Measurements from ENCODE around the gene IFT27.

The IFT27 gene

GRCh38 chr22:36797374-36797773, 21.5 kb upstream of the IFT27 start:
- no peak for DNase-seq (ENCODE audit: low read depth, low spot score)

GRCh38 chr22:36796552-36797175, 20.7 kb upstream of the IFT27 start:
- no peak for DNase-seq (ENCODE audit: low read depth, low spot score)

GRCh38 chr22:36795633-36796032, 19.7 kb upstream of the IFT27 start:
- no peak for DNase-seq (ENCODE audit: low read depth, low spot score)

GRCh38 chr22:36790648-36791047, 14.7 kb upstream of the IFT27 start:
- no peak for DNase-seq (ENCODE audit: low read depth, low spot score)

- DNase-seq (ENCODE audit: low read depth, low spot score), result no peak
Measured at GRCh38 chr22:36787204-36787988, 11.5 kb upstream of the IFT27 start.

GRCh38 chr22:36783743-36784142, 7.8 kb upstream of the IFT27 start:
- DNase-seq (ENCODE audit: low read depth, low spot score), result no peak

- DNase-seq (ENCODE audit: low read depth, low spot score), result peak; percentile 9
Measured at GRCh38 chr22:36781656-36782627, 6.0 kb upstream of the IFT27 start.

GRCh38 chr22:36778020-36778419, 2.1 kb upstream of the IFT27 start:
- no peak for DNase-seq (ENCODE audit: low read depth, low spot score)

- no peak for DNase-seq (ENCODE audit: low read depth, low spot score)
Measured at GRCh38 chr22:36776722-36777121, 803 bp upstream of the IFT27 start.

- DNase-seq (ENCODE audit: low read depth, low spot score), result no peak
Measured at GRCh38 chr22:36775586-36775963, 344 bp downstream of the IFT27 start.

GRCh38 chr22:36773935-36774334, 2.0 kb downstream of the IFT27 start:
- DNase-seq (ENCODE audit: low read depth, low spot score), result no peak

- DNase-seq (ENCODE audit: low read depth, low spot score), result no peak
Measured at GRCh38 chr22:36772451-36772850, 3.5 kb downstream of the IFT27 start.

GRCh38 chr22:36771356-36772063, 4.4 kb downstream of the IFT27 start:
- no peak for DNase-seq (ENCODE audit: low read depth, low spot score)

GRCh38 chr22:36770513-36771231, 5.2 kb downstream of the IFT27 start:
- no peak for DNase-seq (ENCODE audit: low read depth, low spot score)

- DNase-seq (ENCODE audit: low read depth, low spot score), result no peak
Measured at GRCh38 chr22:36769541-36770512, 6.1 kb downstream of the IFT27 start.

- no peak for DNase-seq (ENCODE audit: low read depth, low spot score)
Measured at GRCh38 chr22:36768616-36769015, 7.3 kb downstream of the IFT27 start.

- DNase-seq (ENCODE audit: low read depth, low spot score), result no peak
Measured at GRCh38 chr22:36768141-36768540, 7.8 kb downstream of the IFT27 start.

- no peak for DNase-seq (ENCODE audit: low read depth, low spot score)
Measured at GRCh38 chr22:36767035-36767775, 8.7 kb downstream of the IFT27 start.

GRCh38 chr22:36765943-36766450, 9.9 kb downstream of the IFT27 start:
- DNase-seq (ENCODE audit: low read depth, low spot score), result no peak

Data from smooth muscle cell of the brain vasculature (primary cell).